ENCODE measurements around the gene SH3BP2. TPM values are rescaled to one million over a fixed set of nuclear protein-coding genes. Genes with fewer than 3 reads are reported as not detected.

The SH3BP2 gene
- polyA plus RNA-seq, 1 donor from 2014 or later = 87.9 TPM

DNA sequence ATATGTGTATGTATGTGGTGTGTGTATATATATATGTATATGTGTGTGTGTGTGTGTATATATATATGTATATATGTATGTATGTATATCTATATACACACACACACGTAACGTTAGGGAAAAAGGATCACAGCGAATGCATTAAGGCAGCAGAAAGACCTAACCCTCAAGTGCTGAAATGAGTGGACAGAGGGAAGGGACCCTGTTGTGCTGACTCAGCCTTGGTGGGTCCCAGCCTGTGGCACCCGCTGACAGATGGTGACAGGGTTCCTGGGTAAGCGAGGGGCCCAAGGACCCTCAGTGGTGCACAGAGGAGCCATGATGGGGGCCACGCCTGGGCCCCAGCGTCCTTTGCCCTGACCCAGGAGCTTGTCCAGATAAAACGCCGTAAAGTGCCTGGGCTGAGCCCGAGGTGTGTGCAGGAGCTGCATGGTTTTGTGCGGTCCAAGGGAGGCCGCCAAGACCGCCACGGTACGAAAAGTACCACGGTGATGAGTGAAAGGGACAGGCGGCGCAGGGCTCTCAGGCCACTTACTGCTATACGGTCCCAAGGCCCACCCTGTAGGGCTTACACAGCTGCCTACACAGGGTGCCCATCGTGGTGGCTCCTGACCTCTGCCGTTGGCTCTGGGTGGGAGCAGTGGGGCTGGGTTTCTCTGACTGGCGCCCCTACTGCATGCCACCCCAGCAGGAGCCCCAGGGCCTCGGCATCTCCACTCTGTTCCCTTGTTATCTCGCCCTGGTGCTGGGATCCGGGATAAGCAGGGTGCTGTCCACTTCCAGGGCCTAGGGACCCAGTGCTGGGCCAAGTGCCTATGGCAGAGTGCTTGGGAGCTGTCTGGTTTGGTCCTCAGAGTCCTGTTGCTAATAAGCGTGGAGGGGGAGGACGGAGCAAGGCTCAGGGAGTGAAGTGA lies 10.0 kb downstream of the SH3BP2 start:
- no peak overlapping the region for H3K4me3 ChIP-seq (ENCODE audit: low read length)
- H3K4me2 ChIP-seq (ENCODE audit: low read length) = no peak overlapping the region
- H2AFZ ChIP-seq (ENCODE audit: low read depth, low read length) = no peak overlapping the region
- no peaks in the 10 kb centered on the region for H3K79me2 ChIP-seq (replicated peaks; ENCODE audit: insufficient read depth, low read length)
- H3K27ac ChIP-seq (ENCODE audit: low read length) = no peak overlapping the region
- no peaks in the 10 kb centered on the region for H3K36me3 ChIP-seq (ENCODE audit: insufficient read depth, low read length)
- no peaks in the 10 kb centered on the region for H3F3A ChIP-seq (ENCODE audit: insufficient read depth, low read length, poor library complexity, severe bottlenecking)
- TF ChIP-seq, protein P1, sequence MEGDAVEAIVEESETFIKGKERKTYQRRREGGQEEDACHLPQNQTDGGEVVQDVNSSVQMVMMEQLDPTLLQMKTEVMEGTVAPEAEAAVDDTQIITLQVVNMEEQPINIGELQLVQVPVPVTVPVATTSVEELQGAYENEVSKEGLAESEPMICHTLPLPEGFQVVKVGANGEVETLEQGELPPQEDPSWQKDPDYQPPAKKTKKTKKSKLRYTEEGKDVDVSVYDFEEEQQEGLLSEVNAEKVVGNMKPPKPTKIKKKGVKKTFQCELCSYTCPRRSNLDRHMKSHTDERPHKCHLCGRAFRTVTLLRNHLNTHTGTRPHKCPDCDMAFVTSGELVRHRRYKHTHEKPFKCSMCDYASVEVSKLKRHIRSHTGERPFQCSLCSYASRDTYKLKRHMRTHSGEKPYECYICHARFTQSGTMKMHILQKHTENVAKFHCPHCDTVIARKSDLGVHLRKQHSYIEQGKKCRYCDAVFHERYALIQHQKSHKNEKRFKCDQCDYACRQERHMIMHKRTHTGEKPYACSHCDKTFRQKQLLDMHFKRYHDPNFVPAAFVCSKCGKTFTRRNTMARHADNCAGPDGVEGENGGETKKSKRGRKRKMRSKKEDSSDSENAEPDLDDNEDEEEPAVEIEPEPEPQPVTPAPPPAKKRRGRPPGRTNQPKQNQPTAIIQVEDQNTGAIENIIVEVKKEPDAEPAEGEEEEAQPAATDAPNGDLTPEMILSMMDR (IDR thresholded peaks at IDR 0.05; ENCODE audit: poor library complexity, severe bottlenecking) = no peak
- TF ChIP-seq MXI1 (conservative IDR thresholded peaks at IDR 0.05; ENCODE audit: poor library complexity, severe bottlenecking) (no peak), EZH2 (IDR thresholded peaks at IDR 0.05; ENCODE audit: borderline replicate concordance, insufficient read depth, low read length, poor library complexity, severe bottlenecking) (no peak), POLR2AphosphoS5 (IDR thresholded peaks at IDR 0.05) (no peak), EP300 (conservative IDR thresholded peaks at IDR 0.05; ENCODE audit: poor library complexity, severe bottlenecking) (no peak), RAD21 (conservative IDR thresholded peaks at IDR 0.05) (no peak), TAF1 (IDR thresholded peaks at IDR 0.05; ENCODE audit: low read depth) (no peak), SMC3 (conservative IDR thresholded peaks at IDR 0.05; ENCODE audit: poor library complexity) (no peak)
- H3K9me3 ChIP-seq (ENCODE audit: low read length) = no peaks in the 10 kb centered on the region
- H3K9ac ChIP-seq (ENCODE audit: low read length) = no peak overlapping the region
- no peaks in the 10 kb centered on the region for H3K9me2 ChIP-seq (ENCODE audit: insufficient read depth, low read length)
- no peaks in the 10 kb centered on the region for H3K27me3 ChIP-seq (ENCODE audit: insufficient read depth, low read depth, low read length)
- H4K20me1 ChIP-seq (ENCODE audit: insufficient read depth) = no peaks in the 10 kb centered on the region

DNA sequence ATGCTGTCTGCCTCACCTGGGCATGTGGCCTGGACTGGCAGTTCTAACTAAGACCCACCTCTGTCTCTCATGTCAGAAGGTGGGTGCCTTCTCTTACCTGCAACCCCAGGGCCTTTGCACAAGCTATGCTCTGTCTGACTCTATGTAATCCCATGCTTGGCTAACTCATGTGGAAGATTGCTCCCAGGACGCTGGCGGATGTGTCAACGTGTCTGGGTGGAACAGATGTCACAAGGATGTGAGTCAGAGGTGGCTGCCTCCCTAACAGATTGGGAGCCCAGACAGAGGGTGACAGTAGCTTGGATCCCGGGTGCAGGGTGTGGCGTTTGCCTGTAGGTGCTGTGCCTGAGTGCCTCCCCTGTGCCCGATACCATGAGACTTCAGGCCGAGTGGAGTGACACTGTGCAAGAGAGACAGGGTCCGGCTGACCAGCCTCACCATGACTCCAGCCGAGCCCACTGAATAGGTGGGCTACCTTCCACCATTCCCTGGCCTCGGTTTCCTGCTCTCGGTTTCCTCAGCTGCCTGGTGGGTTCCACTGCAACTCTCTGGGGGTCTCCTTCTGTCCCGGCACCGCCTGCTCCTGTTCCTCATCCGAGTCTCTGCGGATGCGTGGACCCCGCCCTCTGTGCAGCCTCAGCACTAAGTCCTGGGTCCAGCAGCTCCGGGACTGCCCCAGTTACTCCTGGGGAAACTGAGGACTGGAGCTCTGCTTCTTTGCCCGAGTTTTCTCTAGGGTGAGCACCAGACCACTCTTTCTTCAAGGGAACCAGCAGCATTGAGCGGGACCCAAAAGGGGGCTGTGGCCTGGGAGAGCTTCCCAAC lies 11.0 kb downstream of the SH3BP2 start:
- H3K9me2 ChIP-seq (ENCODE audit: insufficient read depth, low read length) = no peaks in the 10 kb centered on the region
- H2AFZ ChIP-seq (ENCODE audit: low read depth, low read length) = no peak overlapping the region
- no peak overlapping the region for H3K27ac ChIP-seq (ENCODE audit: low read length)
- H3K36me3 ChIP-seq (ENCODE audit: insufficient read depth, low read length) = no peaks in the 10 kb centered on the region
- H3K9ac ChIP-seq (ENCODE audit: low read length) = no peak overlapping the region
- H3F3A ChIP-seq (ENCODE audit: insufficient read depth, low read length, poor library complexity, severe bottlenecking) = no peaks in the 10 kb centered on the region
- H4K20me1 ChIP-seq (ENCODE audit: insufficient read depth) = no peaks in the 10 kb centered on the region
- H3K9me3 ChIP-seq (ENCODE audit: low read length) = no peaks in the 10 kb centered on the region
- no peaks in the 10 kb centered on the region for H3K79me2 ChIP-seq (replicated peaks; ENCODE audit: insufficient read depth, low read length)
- no peak overlapping the region for H3K4me3 ChIP-seq (ENCODE audit: low read length)
- TF ChIP-seq MXI1 (conservative IDR thresholded peaks at IDR 0.05; ENCODE audit: poor library complexity, severe bottlenecking) (no peak), EZH2 (IDR thresholded peaks at IDR 0.05; ENCODE audit: borderline replicate concordance, insufficient read depth, low read length, poor library complexity, severe bottlenecking) (no peak), POLR2AphosphoS5 (IDR thresholded peaks at IDR 0.05) (no peak), EP300 (conservative IDR thresholded peaks at IDR 0.05; ENCODE audit: poor library complexity, severe bottlenecking) (no peak)
- TF ChIP-seq, protein P2, sequence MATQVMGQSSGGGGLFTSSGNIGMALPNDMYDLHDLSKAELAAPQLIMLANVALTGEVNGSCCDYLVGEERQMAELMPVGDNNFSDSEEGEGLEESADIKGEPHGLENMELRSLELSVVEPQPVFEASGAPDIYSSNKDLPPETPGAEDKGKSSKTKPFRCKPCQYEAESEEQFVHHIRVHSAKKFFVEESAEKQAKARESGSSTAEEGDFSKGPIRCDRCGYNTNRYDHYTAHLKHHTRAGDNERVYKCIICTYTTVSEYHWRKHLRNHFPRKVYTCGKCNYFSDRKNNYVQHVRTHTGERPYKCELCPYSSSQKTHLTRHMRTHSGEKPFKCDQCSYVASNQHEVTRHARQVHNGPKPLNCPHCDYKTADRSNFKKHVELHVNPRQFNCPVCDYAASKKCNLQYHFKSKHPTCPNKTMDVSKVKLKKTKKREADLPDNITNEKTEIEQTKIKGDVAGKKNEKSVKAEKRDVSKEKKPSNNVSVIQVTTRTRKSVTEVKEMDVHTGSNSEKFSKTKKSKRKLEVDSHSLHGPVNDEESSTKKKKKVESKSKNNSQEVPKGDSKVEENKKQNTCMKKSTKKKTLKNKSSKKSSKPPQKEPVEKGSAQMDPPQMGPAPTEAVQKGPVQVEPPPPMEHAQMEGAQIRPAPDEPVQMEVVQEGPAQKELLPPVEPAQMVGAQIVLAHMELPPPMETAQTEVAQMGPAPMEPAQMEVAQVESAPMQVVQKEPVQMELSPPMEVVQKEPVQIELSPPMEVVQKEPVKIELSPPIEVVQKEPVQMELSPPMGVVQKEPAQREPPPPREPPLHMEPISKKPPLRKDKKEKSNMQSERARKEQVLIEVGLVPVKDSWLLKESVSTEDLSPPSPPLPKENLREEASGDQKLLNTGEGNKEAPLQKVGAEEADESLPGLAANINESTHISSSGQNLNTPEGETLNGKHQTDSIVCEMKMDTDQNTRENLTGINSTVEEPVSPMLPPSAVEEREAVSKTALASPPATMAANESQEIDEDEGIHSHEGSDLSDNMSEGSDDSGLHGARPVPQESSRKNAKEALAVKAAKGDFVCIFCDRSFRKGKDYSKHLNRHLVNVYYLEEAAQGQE (IDR thresholded peaks at IDR 0.05; ENCODE audit: borderline replicate concordance) = no peak
- TF ChIP-seq, protein P1 (IDR thresholded peaks at IDR 0.05; ENCODE audit: poor library complexity, severe bottlenecking) = no peak
- H3K27me3 ChIP-seq (ENCODE audit: insufficient read depth, low read depth, low read length) = no peaks in the 10 kb centered on the region
- H3K4me2 ChIP-seq (ENCODE audit: low read length) = no peak overlapping the region

Data from neural cell (in vitro differentiated cells).